ENCODE data around the gene NCOA7. TPM values are rescaled to one million over a fixed set of nuclear protein-coding genes. Genes with fewer than 3 reads are reported as not detected.

Gene NCOA7
- total RNA-seq, 1 experiment from 2014 or later: 67.9 TPM

GRCh38 chr6:125867483-125867942 is 76.8 kb downstream of the NCOA7 start:
- intact Hi-C loops (cut with micrococcal nuclease; ENCODE audit: unreplicated experiment): no loop called here
- no peak overlapping the region for H3K4me3 Mint-ChIP-seq (ENCODE audit: unreplicated experiment)
- H3K27ac Mint-ChIP-seq (ENCODE audit: unreplicated experiment): no peak overlapping the region
- Histone ChIP-seq H3K27me3 (replicated peaks; ENCODE audit: control insufficient read depth, insufficient read depth, low read length) (no peaks in the 10 kb centered on the region), H3K36me3 (ENCODE audit: control insufficient read depth, insufficient read depth, low read length) (no peaks in the 10 kb centered on the region), H3K4me1 (peaks cover 58% of the 10 kb centered on the region), H3K4me3 (ENCODE audit: low read depth, low read length) (no peak overlapping the region), H3K9me3 (no peaks in the 10 kb centered on the region)
- no peaks in the 10 kb centered on the region for H3K27me3 Mint-ChIP-seq (ENCODE audit: insufficient read depth, unreplicated experiment)
- peaks cover 30% of the 10 kb centered on the region for H3K4me1 Mint-ChIP-seq (ENCODE audit: low read depth, unreplicated experiment)
- CTCF ChIA-PET: interaction anchor here (0.6 to 1.4 kb wide), 4 partner anchors 32 to 107 kb away, joined by 3 to 8 read pairs (median 7); partner anchors contain the start of genes HINT3 and NCOA7
- POLR2A ChIA-PET: interaction anchor here (1.4 kb wide), 1 partner anchor 32 kb away, joined by 3 read pairs; no protein-coding TSS in a partner anchor
- BruUV-seq (replicated peaks): no TSS peak
- no peaks in the 10 kb centered on the region for H3K9me3 Mint-ChIP-seq (ENCODE audit: unreplicated experiment)
- TF ChIP-seq CTCF (IDR thresholded peaks at IDR 0.05; ENCODE audit: insufficient read depth in 1 of 2, low read depth in 1 of 2, low read length in 1 of 2, severe bottlenecking in 1 of 2, unreplicated experiment in 1 of 2): no peak
- no peaks in the 10 kb centered on the region for H3K36me3 Mint-ChIP-seq (ENCODE audit: insufficient read depth, unreplicated experiment)
- peak; percentile 85 for DNase-seq

GRCh38 chr6:125868252-125868651 is 77.5 kb downstream of the NCOA7 start:
- Mint-ChIP-seq H3K27me3 (ENCODE audit: insufficient read depth, unreplicated experiment) (no peaks in the 10 kb centered on the region), H3K36me3 (ENCODE audit: insufficient read depth, unreplicated experiment) (no peaks in the 10 kb centered on the region), H3K27ac (ENCODE audit: unreplicated experiment) (no peak overlapping the region), H3K9me3 (ENCODE audit: unreplicated experiment) (no peaks in the 10 kb centered on the region), H3K4me3 (ENCODE audit: unreplicated experiment) (no peak overlapping the region), H3K4me1 (ENCODE audit: low read depth, unreplicated experiment) (peaks cover 37% of the 10 kb centered on the region)
- POLR2A ChIA-PET: interaction anchor here (1.4 kb wide), 1 partner anchor 32 kb away, joined by 3 read pairs; no protein-coding TSS in a partner anchor
- no peak for TF ChIP-seq CTCF (IDR thresholded peaks at IDR 0.05; ENCODE audit: insufficient read depth in 1 of 2, low read depth in 1 of 2, low read length in 1 of 2, severe bottlenecking in 1 of 2, unreplicated experiment in 1 of 2)
- H3K36me3 ChIP-seq (ENCODE audit: control insufficient read depth, insufficient read depth, low read length): no peaks in the 10 kb centered on the region
- peaks cover 65% of the 10 kb centered on the region for H3K4me1 ChIP-seq
- H3K4me3 ChIP-seq (ENCODE audit: low read depth, low read length): no peak overlapping the region
- no peaks in the 10 kb centered on the region for H3K27me3 ChIP-seq (replicated peaks; ENCODE audit: control insufficient read depth, insufficient read depth, low read length)
- CTCF ChIA-PET: interaction anchor here (0.6 to 1.4 kb wide), 4 partner anchors 32 to 106 kb away, joined by 3 to 8 read pairs (median 7); partner anchors contain the start of genes HINT3 and NCOA7
- intact Hi-C loops (cut with micrococcal nuclease; ENCODE audit: unreplicated experiment): no loop called here
- no peaks in the 10 kb centered on the region for H3K9me3 ChIP-seq
- DNase-seq: no peak
- no TSS peak for BruUV-seq (replicated peaks)

GRCh38 chr6:125868678-125869395 is 78.1 kb downstream of the NCOA7 start:
- Histone ChIP-seq H3K27me3 (replicated peaks; ENCODE audit: control insufficient read depth, insufficient read depth, low read length) (no peaks in the 10 kb centered on the region), H3K9me3 (no peaks in the 10 kb centered on the region), H3K4me3 (ENCODE audit: low read depth, low read length) (no peak overlapping the region), H3K4me1 (peaks cover 71% of the 10 kb centered on the region), H3K36me3 (ENCODE audit: control insufficient read depth, insufficient read depth, low read length) (no peaks in the 10 kb centered on the region)
- POLR2A ChIA-PET: no interaction called here
- BruUV-seq (replicated peaks): no TSS peak
- peaks cover 42% of the 10 kb centered on the region for H3K4me1 Mint-ChIP-seq (ENCODE audit: low read depth, unreplicated experiment)
- DNase-seq: no peak
- peak overlapping the region; percentile 80 for H3K27ac Mint-ChIP-seq (ENCODE audit: unreplicated experiment)
- intact Hi-C loops (cut with micrococcal nuclease; ENCODE audit: unreplicated experiment): no loop called here
- H3K27me3 Mint-ChIP-seq (ENCODE audit: insufficient read depth, unreplicated experiment): no peaks in the 10 kb centered on the region
- CTCF ChIA-PET: interaction anchor here (1.0 kb wide), 1 partner anchor 78 kb away, joined by 6 read pairs; the partner anchor contains the start of gene NCOA7
- H3K4me3 Mint-ChIP-seq (ENCODE audit: unreplicated experiment): no peak overlapping the region
- TF ChIP-seq CTCF (IDR thresholded peaks at IDR 0.05; ENCODE audit: insufficient read depth in 1 of 2, low read depth in 1 of 2, low read length in 1 of 2, severe bottlenecking in 1 of 2, unreplicated experiment in 1 of 2): no peak
- no peaks in the 10 kb centered on the region for H3K36me3 Mint-ChIP-seq (ENCODE audit: insufficient read depth, unreplicated experiment)
- no peaks in the 10 kb centered on the region for H3K9me3 Mint-ChIP-seq (ENCODE audit: unreplicated experiment)

All from Caco-2 (cell line).